ENCODE data around the gene KIAA1328.
"Not testable (repeated sequence)": the region's sequence is repeated elsewhere in the genome, so short reads cannot be mapped to it uniquely, and the experiment has no call there.

KIAA1328 gene

DNA sequence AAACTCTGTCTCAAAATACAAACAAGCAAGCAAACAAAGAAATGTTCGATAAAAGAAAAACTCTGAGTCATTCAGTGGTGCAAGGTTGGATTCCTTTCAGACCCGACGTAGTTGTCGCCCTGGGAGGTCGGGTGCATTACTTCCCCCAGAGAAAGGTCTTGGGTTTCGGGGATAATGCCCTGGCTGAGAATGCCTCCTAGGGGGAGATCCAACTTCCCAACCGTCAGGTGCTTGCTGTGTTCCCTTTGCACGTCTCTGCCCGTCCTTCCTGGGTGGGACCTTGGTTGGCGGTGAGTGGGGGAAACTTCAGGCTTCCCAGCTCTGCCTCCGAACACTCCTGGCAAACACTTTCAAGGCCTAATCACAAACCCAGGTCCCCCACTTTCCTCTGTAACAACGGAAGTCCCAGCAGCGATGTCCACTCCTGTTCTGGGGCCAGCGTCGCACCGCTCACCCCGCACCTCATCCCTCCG lies 734 bp upstream of the KIAA1328 start:
- no peak for DNase-seq

DNA sequence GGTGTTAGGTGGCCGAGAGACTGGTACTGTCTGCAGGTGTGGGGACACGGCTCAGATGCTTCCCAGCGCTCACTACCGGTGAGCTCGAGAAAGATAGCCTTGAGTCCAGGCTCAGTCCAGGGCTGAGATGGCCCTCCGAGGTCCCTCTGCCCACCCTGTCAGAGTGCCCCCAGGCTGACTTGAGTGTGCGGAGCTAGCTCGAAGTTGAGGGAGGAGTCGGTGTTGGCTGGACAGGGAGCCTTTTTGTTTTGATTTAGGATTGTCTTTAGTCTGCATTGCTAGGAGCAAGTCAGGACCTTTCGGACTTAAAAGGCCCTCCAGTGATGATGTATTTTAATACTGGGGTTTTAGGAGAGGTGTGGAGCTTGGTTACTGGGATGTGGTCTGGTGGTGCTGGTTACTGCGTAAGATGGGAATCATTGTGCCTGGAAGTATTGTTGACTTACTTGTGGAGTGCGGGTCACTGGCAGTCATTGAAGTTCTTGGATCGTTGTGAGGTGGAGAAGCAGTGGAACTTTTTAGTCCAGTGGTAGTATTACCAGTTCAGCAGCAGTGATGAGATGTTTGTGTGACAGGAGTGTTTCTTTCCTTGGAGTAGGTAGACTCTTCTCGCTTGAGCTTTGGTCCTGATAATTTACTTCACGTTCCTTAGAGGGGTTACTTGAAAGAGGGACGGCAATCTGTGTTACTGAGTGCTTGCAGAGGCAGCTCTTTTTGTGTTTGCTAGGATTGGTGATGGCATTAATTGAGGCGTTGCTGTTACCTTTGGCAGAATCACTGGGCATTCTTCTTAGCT lies 633 bp downstream of the KIAA1328 start:
- no peak for DNase-seq

DNA sequence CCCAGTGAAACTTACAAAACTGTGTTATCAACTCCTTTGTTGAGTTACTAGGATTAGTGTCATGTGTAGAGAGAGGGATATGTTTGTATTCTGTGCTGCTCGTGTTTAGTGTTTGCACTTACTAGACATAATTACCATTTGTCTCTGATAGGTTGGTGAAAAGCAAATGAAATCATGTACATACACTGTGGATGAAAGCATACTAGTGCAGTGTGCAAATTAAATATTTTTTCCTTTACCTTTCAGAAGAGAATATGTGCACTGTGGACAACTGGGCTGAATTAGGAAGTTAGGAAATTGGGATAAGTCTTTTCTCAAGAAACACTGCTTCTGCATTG lies 1.2 kb downstream of the KIAA1328 start:
- no peak for DNase-seq

DNA sequence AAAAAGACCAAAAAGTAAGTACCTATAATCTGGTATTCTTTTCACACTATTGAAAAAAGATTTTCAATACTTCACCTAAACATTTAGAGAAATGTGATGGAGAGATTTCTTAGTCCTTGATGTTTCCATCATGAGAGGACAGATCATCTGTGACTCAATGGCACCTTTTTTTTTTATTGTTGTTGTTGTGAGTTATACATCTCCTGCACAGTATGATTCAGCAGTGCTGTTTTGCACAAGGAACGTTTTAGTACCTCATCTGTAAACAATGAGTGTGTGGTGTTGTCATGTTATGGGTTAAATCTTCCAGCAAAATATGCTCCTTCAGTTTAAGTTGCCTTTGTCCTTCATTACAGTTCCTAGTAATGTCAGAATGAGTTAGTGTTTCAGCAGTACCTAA lies 2.2 kb downstream of the KIAA1328 start:
- DNase-seq, result no peak

DNA sequence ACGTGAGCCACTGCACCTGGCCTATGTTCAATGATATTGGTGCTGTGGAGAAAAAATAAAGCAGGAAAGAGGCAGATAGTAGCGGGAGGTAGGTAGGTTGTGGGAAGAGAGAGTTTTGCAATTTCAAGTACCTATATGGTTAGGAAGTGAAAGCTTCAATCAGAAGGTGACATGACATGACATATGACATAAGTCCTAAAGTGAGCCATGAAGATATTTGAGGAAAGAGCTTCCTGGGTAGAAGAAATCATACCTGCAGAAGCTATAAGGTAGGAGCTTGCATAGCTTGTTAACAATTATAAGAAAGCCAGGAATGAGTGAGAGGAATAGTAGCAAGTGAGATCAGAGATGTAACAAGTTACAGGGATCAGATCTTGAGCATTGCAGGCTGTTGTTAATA lies 4.2 kb downstream of the KIAA1328 start:
- no peak for DNase-seq

DNA sequence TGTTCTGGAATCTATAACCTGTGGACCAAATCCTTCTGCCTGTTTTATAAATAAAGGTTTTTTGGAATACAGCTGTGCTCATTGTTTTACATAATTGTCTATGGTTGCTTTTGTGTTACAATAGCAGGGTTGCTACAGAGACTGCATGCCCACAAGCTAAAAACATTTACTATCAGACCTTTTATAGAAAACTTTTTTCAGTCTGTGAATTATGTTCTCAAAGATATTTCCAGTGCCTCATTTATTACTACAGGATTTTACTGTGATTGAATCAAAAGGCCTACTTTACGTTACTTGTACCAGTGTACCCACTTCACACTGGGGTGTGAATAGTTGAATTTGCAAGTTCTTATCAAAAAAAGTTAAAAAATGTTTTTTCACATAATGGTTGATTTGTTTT lies 7.0 kb downstream of the KIAA1328 start:
- no peak for DNase-seq

DNA sequence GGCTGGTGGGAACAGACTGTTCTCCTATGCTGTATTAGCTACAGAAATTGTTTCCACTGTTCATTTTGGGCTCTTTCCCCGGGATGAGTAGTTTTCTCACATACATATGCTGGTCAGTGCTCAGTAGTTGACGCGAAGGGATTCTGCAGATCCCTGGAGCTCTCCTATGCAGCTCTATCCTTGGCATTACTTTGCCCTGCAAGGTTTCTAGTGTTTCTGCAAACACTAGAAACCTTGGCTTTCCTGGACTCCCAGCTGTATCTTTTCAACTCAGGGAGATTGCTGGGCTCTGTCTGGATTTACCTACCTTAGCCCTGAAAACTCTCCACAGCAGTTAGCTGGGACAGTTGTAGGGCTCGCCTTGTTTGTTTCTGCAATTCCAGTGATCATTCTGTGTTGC lies 10.9 kb downstream of the KIAA1328 start:
- DNase-seq, result no peak

DNA sequence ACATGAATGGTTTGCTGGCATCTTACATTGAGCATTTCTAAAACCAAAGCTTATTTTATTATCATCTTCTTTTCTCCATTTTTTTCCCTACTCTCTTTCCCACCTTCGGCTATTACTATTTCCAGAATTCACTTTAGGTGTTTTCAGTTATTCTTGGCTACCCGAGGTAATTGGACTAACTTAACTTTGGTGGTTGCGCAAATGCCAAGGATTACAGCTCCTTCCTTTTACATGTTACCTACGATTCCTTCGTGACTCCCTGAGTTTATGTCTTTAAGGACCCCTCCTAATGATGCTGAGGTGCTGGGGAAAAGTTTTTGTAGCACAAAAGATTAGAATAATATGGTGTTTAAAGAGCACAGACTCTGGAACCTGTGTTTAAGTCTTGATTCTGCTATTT lies 14.3 kb downstream of the KIAA1328 start:
- no peak for DNase-seq

DNA sequence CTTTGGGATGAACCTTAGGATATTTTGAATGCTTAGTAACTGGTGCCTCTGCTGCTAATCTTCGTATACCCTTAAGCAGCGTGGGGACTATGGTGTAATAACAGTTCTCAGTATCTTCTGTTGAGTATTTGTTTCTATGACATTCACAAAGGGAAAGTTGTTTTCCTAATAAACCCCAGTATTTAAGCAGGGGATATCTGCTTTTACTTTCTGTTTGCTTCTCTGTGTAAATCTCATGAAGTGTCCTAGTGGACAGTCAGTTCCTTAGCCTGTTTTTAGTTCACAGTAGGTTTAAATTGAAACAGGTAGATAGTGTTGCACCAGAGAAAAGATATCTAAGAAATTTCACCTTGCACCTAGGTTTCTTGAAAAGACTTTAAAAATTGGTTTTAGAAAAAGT lies 14.9 kb downstream of the KIAA1328 start:
- DNase-seq, result no peak

DNA sequence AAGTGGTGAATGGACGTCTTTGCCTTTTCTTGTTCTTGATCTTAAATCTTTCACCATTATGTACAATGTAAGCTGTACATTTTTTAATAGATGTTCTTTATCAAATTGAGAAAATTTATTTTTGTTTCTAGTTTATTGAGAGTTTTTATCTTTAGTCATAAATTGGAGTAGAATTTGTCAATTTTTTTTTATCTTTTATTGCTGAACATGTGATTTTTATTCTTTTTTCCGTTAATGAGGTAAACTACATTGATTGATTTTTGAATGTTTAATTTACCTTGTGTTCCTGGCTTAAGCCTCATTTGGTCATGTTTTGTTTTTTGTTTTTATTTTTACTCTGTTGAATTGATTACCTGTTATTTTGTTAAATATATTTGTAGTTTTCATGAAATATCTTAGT lies 19.7 kb downstream of the KIAA1328 start:
- DNase-seq, result no peak

DNA sequence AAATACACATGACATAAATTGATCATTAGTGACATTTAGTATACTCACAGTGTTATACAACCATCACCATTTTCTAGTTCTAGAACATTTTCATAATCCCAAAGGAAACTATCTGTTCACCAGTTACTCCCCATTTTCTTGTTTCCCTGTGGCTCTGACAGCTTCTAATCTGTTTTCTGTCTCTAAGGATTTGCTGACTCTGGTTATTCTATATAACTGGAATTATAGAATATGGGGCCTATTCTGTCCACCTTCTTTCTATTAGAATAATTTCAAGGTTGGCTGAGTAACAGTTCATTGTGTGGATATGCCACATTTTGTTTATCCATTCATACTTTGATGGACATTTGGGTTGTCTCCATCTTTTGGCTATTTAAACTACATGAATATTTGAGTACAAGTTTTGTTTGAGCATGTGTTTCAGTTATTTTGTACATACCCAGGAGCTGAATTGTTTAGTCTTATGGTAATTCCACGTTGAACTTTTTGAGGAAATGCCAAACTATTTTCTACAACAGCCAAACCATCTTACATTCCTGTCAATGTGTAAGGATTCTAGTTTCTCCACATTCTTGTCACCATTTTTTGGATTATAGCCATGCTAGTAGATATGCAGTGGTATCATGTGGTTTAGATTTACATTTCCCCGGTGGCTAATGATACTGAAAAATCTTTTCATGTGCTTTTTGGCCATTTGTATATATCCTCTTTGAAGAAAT lies 20.5 kb downstream of the KIAA1328 start:
- DNase-seq, result no peak

DNA sequence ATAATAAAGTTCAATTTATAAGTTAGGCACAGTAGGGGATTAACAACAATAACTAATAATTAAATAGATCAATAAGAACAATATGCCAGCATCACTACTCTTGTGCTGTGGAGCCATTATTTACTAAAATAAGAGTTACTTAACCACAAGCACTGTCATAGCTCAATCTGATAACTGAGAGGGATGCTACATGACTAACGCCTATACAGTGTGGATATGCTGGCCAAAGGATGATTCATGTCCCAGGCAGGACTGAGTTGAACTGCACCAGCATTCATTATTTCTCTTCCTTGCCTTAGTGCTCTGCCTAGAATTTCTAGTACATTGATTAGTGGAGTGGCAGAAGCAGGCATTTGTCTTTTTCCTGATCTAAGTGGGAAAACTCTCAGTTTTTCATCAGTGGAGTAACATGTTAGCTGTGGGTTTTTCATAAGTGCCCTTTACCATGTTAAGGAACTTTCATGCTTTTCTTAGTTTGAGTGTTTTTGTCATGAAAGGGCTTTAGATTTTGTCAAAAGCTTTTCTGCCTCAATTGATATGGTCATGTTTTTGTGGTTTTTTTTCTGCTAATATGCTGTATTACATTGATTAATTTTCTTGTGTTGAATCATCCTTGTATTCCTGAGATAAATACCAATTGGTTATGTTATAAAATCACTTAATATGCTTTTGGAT lies 21.7 kb downstream of the KIAA1328 start:
- DNase-seq, result no peak

DNA sequence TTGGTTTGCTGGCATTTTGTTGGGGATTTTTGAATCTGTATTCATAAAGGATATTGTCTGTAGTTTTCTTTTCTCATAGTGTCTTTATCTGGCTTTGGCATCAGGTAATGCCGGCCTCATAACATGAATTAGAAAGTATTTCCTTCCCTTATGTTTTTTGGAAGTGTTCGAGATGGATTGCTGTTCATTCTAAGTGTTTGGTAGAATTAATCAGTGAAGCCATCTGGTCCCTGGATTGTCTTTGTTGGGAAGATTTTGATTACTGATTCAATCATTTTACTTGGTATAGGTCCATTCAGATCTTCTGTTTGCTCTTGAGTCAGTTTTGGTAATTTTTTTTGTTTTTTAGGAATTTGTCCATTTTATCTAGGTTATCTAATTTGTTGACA lies 22.3 kb downstream of the KIAA1328 start:
- no peak for DNase-seq

DNA sequence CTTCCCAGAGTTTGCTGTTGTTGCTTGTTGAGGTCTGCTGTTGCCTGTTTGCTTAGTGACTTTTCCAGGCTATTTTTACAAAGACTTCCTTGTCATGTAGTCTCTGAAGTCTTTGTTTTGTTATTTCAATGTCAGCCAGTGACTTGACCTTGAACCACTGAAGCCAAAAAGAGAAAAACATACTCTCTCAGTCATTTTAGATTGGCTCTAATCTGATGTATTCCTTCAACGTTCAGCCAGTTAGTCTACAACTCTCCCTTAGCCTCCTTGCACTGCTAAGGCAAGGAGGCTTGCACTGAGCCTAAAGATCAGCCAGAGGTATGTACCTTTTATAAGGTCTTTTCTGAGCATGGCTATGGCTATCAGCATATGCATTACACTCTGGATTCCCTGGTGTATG lies 27.9 kb downstream of the KIAA1328 start:
- no peak for DNase-seq

DNA sequence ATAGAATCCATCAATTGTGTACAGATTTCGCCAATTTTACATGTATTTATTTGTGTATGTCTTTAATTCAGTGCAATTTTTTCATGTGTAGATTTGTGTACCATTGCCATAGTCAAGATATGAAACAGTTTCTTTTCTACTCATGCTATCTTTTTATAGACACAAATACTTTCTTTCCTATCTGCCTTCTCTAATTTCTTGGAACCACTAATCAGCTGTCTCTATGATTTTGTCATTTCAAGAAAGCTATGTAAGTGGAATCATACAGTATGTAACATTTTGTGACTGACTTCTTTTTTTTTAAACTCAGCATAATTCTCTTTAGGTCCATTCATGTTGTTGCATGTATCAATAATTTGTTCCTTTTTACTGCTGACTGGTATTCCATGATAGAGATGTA lies 33.3 kb downstream of the KIAA1328 start:
- no peak for DNase-seq

DNA sequence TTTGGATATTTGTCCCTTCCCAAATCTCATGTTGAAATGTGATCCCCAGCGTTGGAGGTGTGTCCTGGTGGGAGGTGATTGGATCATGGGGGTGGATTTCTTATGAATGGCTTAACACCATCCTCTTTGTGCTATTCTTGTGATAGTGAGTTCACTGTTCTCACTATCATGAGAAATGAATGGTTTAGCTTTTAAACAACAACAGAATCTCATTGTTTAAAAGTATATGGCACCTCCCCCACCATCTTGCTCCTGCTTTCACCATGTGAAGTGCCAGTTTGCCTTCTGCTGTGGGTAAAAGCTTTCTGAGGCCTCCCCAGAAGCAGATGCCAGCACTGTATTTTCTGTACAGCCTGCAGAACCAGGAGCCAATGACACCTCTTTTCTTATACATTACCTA lies 38.1 kb downstream of the KIAA1328 start:
- no peak for DNase-seq

DNA sequence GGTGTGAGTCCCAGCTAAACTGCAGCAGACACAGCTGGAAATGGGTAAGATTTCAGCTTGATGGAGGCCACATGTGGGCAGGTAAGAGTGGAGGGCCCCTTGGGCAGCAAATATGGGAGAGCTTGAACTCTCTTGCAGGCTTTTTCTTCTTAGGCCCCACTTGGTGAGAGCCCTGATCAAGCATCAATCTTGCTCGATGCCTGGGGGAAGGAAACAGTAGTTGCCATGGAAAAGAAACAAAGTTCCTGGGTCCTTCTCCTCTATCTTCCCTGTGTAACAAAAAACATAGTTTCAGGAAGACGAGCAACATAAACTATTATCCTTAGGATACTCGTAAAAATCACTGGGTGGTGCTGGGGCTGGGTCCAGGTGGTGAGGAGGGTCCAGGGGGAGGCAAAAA lies 42.9 kb downstream of the KIAA1328 start:
- no peak for DNase-seq

DNA sequence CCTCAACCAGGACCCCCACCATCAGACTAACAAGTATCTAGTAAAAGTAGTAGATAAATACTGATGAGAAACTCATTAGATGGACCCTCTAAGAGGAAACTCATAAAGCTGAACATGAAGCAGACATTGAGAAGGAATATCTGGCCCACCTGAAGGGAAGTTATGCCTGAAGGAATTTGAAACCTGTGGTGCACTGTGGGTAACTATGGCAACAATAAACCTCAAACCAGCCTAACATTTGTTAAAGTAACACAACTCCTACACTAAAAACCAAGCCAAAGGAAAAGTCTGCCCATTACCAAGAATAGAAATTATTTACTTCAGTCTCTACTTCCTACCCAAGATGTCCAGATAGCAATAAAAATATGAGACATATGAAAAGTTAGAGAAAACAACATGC lies 43.4 kb downstream of the KIAA1328 start:
- DNase-seq, result no peak

DNA sequence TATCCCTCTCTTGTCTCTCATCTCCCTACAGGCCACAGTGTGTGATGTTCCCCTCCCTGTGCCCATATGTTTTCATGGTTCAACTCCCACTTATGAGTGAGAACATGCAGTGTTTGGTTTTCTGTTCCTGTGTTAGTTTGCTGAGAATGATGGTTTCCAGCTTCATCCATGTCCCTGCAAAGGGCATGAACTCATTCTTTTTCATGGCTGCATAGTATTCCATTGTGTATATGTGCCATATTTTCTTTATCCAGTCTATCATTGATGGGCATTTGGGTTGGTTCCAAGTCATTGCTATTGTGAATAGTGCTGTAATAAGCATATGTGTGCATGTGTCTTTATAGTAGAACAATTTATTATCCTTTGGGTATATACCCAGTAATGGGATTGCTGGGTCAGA lies 44.9 kb downstream of the KIAA1328 start:
- DNase-seq, result not testable (repeated sequence)

DNA sequence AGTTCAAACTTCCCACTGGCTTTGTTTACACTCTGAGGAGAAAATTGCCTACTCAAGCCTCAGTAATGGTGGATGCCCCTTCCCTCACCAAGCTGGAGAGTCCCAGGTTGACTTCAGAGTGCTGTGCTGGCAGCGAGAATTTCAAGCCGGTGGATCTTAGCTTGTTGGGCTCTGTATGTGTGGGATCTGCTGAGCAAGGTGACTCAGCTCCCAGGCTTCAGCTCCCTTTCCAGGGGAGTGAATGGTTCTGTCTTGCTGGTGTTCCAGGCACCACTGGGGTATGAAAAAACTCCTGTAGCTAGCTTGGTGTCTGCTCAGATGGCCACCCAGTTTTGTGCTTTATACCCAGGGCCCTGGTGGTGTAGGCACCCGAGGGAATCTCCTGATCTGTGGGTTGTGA lies 50.9 kb downstream of the KIAA1328 start:
- not testable (repeated sequence) for DNase-seq

DNA sequence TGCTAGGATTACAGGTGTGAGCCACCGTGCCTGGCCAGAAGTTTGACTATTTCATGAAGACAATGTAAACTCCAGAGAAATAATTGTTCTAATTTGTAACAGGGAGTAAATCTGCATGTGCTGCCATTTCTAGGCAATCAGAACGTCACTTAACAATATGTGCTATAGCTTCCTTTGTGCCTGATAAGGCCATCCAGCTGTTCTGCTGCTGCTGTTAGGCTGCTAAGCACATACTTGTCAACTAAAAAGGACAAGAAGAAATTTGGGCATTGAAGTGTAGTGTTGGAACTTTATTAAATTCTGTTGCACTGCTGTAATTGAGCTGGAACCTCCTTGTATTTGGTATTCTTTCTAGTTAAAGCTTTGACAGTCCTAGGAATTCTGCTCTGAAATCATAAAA lies 57.1 kb downstream of the KIAA1328 start:
- DNase-seq, result no peak

DNA sequence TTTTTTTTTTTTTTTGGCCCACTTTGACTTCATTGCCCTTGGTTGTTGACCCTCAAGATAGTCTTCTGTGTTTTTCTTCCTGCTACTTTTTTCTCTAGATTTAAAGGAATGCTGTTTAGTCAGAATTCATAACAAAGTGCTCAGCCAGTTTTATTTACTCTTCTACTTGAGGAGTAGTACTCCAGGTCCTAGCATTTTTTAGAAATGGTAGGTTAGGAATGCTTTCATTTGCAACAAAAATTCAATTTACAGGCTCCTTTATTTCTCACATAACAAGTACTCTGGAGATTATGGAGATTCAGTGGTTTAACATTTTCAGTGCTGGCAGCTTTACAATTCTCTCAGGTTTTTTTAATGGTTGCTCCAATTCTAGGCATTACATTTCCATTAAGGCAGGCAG lies 58.2 kb downstream of the KIAA1328 start:
- DNase-seq, result no peak

DNA sequence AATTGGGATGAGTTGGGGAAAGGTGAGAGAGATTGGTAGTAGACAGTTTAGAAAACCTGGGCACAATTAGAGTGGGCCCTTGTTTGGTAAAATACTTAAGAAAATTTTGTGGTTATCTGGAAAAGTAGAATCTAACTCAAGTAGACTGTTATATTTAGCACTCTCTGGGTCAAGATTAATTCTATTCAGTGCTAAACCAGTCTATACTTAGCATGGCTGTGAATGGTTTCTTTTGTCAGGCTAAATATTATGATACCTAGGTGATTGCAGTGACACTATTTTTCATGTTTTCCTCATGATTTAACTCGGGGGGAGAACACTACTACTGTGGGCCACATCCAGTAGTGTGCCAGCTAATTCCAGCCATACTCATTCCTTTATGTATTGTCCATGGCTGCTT lies 58.9 kb downstream of the KIAA1328 start:
- no peak for DNase-seq

DNA sequence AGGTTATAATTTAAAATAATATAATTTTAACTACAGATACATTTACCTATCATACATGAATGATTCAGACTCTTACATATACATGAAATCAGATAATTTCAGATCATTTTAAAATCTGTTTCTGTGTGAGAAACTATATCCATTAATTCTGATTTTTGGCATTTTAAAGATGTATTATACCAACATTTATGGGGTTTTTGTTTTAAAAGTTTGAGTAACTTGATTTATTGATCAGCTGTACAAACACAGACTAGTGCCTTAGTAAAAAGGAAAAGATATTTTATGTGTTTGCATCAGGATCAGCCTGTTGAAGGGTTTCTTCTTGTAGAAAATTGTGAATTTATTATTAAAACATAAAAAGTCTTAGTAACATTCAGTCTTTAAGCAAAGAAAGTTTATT lies 59.9 kb downstream of the KIAA1328 start:
- DNase-seq, result no peak
